ENCODE results near the gene STX7.

STX7 gene

DNA sequence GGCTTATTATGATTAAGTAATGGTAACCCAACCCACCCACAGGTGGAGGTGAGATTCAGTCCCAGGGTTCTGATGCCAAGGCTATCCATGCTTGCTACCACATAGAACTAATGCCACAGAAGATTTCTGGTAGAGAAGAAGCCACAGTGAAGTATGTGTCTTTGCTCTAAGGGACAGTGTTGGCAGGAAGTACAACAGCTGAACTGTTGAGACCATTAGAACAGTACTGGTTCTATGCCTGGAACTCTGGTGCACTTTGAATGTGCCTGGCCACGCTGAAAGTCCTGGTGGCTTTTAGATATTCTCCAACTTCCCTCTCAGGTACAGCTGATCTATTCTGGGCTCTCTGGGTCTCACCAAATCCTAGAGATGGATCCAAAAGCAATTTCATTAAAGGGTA lies 7.8 kb downstream of the STX7 start:
- DNase-seq (ENCODE audit: low read depth), result no peak
- no peak for TF ChIP-seq POLR2A (IDR thresholded peaks at IDR 0.05; ENCODE audit: extremely low read depth, insufficient read length)
- TF ChIP-seq, protein P1, sequence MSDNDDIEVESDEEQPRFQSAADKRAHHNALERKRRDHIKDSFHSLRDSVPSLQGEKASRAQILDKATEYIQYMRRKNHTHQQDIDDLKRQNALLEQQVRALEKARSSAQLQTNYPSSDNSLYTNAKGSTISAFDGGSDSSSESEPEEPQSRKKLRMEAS (IDR thresholded peaks at IDR 0.05; ENCODE audit: low read depth, low read length), result no peak
- H3K4me3 ChIP-seq (ENCODE audit: low read depth, low read length), result no peak overlapping the region

DNA sequence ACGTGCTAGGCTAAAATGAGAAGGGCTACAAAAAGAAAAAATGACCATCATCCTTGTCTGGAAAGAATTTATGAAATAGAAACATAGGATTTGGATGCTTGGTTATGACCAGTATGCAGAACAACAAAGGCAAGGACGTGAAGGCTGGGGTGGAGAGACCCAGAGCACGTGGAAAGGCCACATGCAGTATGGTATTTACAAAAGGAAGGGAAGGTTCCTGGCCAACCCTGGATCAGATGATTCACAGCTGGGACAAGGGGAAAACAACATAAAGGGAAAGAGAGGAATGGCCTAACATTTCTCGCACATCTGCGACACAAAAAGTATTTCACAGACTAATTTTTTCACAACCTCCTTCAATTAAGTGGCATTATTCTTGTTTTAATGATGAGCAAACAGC lies 8.2 kb downstream of the STX7 start:
- DNase-seq (ENCODE audit: low read depth), result no peak
- H3K4me3 ChIP-seq (ENCODE audit: low read depth, low read length), result no peak overlapping the region
- TF ChIP-seq POLR2A (IDR thresholded peaks at IDR 0.05; ENCODE audit: extremely low read depth, insufficient read length), result no peak
- TF ChIP-seq, protein P1 (IDR thresholded peaks at IDR 0.05; ENCODE audit: low read depth, low read length), result no peak
- TF ChIP-seq MYC (IDR thresholded peaks at IDR 0.05; ENCODE audit: low read depth, low read length), result no peak
- TF ChIP-seq, protein P2, sequence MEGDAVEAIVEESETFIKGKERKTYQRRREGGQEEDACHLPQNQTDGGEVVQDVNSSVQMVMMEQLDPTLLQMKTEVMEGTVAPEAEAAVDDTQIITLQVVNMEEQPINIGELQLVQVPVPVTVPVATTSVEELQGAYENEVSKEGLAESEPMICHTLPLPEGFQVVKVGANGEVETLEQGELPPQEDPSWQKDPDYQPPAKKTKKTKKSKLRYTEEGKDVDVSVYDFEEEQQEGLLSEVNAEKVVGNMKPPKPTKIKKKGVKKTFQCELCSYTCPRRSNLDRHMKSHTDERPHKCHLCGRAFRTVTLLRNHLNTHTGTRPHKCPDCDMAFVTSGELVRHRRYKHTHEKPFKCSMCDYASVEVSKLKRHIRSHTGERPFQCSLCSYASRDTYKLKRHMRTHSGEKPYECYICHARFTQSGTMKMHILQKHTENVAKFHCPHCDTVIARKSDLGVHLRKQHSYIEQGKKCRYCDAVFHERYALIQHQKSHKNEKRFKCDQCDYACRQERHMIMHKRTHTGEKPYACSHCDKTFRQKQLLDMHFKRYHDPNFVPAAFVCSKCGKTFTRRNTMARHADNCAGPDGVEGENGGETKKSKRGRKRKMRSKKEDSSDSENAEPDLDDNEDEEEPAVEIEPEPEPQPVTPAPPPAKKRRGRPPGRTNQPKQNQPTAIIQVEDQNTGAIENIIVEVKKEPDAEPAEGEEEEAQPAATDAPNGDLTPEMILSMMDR (IDR thresholded peaks at IDR 0.05; ENCODE audit: low read depth, low read length), result no peak

DNA sequence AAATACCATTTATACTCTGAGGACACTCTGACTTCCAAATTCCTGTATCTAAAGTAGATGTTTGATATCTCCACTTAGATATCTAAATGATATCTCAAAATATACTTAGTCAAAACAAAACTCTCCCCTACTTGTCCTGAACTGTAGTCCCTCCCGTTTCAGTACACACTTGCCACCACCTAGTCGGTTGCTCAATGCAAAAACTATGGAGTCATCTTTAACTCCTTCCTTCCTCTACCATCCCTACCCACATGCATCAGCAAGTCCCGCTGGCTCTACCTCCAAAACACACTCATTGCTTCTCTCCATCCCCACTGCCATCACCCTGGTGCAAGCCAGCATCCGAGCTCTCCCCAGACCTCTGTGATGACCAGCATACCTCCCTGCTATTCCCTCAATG lies 13.2 kb downstream of the STX7 start:
- no peak overlapping the region for H3K4me3 ChIP-seq (ENCODE audit: low read depth, low read length)
- TF ChIP-seq, protein P2 (IDR thresholded peaks at IDR 0.05; ENCODE audit: low read depth, low read length), result no peak
- DNase-seq (ENCODE audit: low read depth), result peak; percentile 10

DNA sequence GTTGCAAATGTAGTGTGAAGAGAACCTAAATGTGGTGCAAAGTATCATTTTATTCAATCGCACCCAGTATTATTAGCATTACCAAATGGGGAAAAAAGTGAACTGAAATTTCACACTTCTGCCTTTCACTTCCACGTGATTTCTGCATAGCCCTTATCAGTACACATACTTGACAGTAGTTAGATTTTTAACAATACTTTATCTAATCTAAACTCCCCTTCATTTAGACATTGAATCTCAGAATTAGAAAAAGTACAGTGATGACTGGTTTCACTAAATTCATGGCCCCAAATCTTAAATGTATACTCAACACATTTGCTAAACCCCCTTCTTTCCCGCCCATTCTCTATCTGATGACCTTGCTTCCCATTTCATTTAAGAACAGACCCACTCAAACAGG lies 14.3 kb downstream of the STX7 start:
- TF ChIP-seq, protein P2 (IDR thresholded peaks at IDR 0.05; ENCODE audit: low read depth, low read length), result no peak
- TF ChIP-seq MYC (IDR thresholded peaks at IDR 0.05; ENCODE audit: low read depth, low read length), result no peak
- TF ChIP-seq, protein P1 (IDR thresholded peaks at IDR 0.05; ENCODE audit: low read depth, low read length), result no peak
- no peak for TF ChIP-seq POLR2A (IDR thresholded peaks at IDR 0.05; ENCODE audit: extremely low read depth, insufficient read length)
- H3K4me3 ChIP-seq (ENCODE audit: low read depth, low read length), result no peak overlapping the region
- no peak for DNase-seq (ENCODE audit: low read depth)

DNA sequence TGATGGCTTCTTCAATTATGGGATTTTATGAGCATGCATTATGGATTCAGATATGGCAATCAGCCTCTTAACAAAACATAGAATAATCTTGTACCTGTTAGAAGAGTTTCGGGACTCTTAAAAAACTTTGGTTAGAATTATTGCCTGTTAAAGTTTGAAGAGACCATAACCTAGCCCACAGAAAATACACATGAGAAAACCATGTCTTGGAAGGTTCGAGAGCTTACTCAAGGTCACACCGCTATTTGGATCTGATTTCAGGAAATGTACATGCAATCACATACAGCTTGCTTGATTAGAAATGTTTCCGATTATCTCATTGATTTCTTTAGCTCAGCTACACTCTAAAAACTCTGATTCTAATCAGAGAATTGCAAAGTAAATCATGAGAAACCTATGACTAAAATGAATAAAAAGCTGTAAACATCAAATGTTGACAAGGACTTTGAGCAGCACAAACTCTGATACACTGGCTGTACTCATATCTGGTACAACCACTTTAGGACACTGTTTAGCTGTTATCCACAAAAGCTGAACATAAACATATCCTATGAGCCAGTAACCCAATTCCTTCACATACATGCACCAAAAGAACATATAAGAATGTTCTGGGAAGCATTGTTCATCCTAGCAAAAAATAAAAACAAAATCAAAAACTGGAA lies 16.3 kb downstream of the STX7 start:
- TF ChIP-seq, protein P2 (IDR thresholded peaks at IDR 0.05; ENCODE audit: low read depth, low read length), result no peak
- TF ChIP-seq, protein P1 (IDR thresholded peaks at IDR 0.05; ENCODE audit: low read depth, low read length), result no peak
- H3K4me3 ChIP-seq (ENCODE audit: low read depth, low read length), result no peak overlapping the region
- no peak for DNase-seq (ENCODE audit: low read depth)

DNA sequence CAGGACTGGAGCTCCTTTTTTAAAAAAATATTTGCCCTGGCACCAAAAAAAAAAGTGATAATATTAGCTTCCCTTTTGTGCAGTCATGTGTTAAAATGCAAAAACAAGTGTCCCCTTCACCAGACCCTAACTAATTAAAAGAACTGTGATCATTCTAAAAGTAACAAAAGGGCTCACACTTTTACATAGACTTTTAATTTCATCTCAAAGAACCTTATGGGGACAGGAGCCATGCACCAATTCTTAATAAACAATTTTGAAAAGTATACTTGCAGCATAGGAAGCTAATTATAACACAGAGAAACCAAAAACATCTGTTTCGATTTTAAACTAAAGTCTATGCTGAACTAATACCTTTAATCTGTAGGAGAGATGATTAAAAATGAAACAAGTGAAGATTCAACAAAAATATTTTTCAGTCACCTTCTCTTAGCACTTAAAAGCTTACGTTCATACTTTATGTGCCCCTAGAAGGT lies 17.3 kb downstream of the STX7 start:
- no peak overlapping the region for H3K4me3 ChIP-seq (ENCODE audit: low read depth, low read length)
- TF ChIP-seq, protein P2 (IDR thresholded peaks at IDR 0.05; ENCODE audit: low read depth, low read length), result no peak
- TF ChIP-seq MYC (IDR thresholded peaks at IDR 0.05; ENCODE audit: low read depth, low read length) (no peak), POLR2A (IDR thresholded peaks at IDR 0.05; ENCODE audit: extremely low read depth, insufficient read length) (no peak)
- TF ChIP-seq, protein P1 (IDR thresholded peaks at IDR 0.05; ENCODE audit: low read depth, low read length), result no peak
- DNase-seq (ENCODE audit: low read depth), result no peak
